ENCODE results near the gene SLFN11. TPM values are rescaled to one million over a fixed set of nuclear protein-coding genes. Genes with fewer than 3 reads are reported as not detected.
"Not testable (repeated sequence)": the region's sequence is repeated elsewhere in the genome, so short reads cannot be mapped to it uniquely, and the experiment has no call there.

The SLFN11 gene
- total and polyA plus RNA-seq, 2 experiments from 2014 or later: not detected

- H3K27me3 ChIP-seq: peaks cover 12% of the 10 kb centered on the region
- no peaks in the 10 kb centered on the region for H3K4me1 ChIP-seq (ENCODE audit: low read depth)
- DNase-seq (ENCODE audit: low read depth in 1 of 2, low spot score in 1 of 2): peak in 1 of 2 donors; percentile 91
- TF ChIP-seq, protein P1, sequence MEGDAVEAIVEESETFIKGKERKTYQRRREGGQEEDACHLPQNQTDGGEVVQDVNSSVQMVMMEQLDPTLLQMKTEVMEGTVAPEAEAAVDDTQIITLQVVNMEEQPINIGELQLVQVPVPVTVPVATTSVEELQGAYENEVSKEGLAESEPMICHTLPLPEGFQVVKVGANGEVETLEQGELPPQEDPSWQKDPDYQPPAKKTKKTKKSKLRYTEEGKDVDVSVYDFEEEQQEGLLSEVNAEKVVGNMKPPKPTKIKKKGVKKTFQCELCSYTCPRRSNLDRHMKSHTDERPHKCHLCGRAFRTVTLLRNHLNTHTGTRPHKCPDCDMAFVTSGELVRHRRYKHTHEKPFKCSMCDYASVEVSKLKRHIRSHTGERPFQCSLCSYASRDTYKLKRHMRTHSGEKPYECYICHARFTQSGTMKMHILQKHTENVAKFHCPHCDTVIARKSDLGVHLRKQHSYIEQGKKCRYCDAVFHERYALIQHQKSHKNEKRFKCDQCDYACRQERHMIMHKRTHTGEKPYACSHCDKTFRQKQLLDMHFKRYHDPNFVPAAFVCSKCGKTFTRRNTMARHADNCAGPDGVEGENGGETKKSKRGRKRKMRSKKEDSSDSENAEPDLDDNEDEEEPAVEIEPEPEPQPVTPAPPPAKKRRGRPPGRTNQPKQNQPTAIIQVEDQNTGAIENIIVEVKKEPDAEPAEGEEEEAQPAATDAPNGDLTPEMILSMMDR (IDR thresholded peaks at IDR 0.05; ENCODE audit: low read depth, low read length): no peak
- H3K27ac ChIP-seq: no peak overlapping the region
- no peaks in the 10 kb centered on the region for H3K9me3 ChIP-seq (ENCODE audit: low read depth)
- no peaks in the 10 kb centered on the region for H3K36me3 ChIP-seq
- no peak overlapping the region for H3K4me3 ChIP-seq
Observed at GRCh38 chr17:35315283-35315682, 58.1 kb downstream of the SLFN11 start.

- no peak for DNase-seq (ENCODE audit: low read depth in 1 of 2, low spot score in 1 of 2)
- no peak overlapping the region for H3K4me3 ChIP-seq
- H3K27me3 ChIP-seq: peaks cover 12% of the 10 kb centered on the region
- H3K4me1 ChIP-seq (ENCODE audit: low read depth): no peaks in the 10 kb centered on the region
- H3K9me3 ChIP-seq (ENCODE audit: low read depth): no peaks in the 10 kb centered on the region
- TF ChIP-seq, protein P1 (IDR thresholded peaks at IDR 0.05; ENCODE audit: low read depth, low read length): no peak
- no peaks in the 10 kb centered on the region for H3K36me3 ChIP-seq
- H3K27ac ChIP-seq: no peak overlapping the region
Observed at GRCh38 chr17:35314415-35315216, 58.8 kb downstream of the SLFN11 start.

DNA sequence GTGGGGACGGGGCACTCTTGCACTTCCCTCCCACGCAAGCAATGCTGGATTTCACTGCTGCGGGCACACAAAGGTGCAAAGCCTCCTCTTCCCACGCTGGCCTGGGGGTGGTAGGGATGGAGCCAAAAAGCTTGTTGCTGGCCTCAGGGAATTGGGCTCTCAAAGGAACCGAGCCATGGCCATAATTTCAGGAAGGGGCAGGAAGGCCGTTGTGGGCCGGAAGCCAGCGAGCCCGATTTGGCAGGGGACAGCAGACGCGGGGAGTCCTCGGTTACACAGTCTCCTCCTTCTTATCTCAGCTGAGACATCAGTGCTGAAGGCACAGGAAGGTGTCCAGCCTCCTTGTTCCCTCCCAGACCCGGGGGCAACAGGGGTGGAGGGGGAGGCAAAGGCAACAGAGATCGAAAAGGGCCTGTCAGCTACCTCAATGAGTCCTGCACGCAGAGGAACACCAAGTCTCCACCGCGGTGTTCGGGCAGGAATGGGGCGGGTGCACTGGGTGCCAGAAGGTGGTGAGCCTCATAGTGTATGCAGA lies 59.5 kb downstream of the SLFN11 start:
- H3K36me3 ChIP-seq: no peaks in the 10 kb centered on the region
- no peak for DNase-seq (ENCODE audit: low read depth in 1 of 2, low spot score in 1 of 2)

DNA sequence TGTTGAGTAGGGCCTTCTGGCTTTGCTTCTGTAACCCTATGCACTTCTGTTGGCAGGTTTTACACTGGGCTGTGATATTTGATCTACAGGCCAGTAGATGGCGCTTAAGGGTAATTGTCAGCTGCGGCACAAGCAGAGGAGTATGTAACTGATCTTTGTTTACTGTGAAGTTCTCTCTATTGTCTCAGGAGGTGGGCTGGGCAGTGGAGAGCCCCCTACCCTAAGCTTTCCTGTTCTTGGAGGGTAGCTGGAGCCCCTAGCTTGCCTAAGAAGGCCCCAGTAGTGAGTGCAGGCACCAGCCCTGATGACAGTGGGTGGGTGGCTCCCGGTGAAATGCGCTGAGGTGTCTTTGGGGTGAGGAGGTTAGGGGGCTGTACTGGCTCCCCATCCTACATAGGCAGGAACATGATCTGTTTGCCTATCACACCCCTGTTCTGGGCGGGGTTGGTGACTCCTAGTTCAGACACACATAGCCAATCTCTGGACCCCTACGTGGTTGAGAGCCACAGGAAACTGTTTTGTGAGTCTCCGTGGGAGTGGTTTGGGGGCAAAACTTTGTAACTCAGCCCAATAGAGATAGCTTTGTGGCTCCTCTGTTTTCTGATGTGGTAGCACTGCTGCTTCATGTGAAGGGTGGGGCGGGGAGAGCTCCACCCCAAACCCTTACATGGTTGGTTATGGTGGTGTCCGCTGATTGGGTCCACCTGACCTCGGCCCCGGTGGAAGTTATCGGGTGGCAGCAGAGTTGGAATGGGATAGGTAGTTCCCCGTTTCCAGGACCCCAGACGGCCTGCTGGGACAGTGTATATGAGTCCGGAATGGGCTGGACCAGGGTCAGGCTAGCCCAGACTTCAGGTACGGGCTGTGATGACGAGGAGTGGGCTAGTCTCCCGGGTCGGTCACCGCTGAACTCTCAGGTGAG lies 60.4 kb downstream of the SLFN11 start:
- DNase-seq (ENCODE audit: low read depth in 1 of 2, low spot score in 1 of 2): peak; percentile 72 to 90
- Histone ChIP-seq H3K27me3 (peaks cover 7% of the 10 kb centered on the region), H3K36me3 (no peaks in the 10 kb centered on the region), H3K4me3 (peak overlapping the region; percentile 2), H3K27ac (no peak overlapping the region), H3K4me1 (ENCODE audit: low read depth) (no peaks in the 10 kb centered on the region), H3K9me3 (ENCODE audit: low read depth) (no peaks in the 10 kb centered on the region)
- TF ChIP-seq, protein P1 (IDR thresholded peaks at IDR 0.05; ENCODE audit: low read depth, low read length): peak; percentile 76

More for the DNA sequence above, 59.5 kb downstream of the SLFN11 start:
- Histone ChIP-seq H3K27me3 (peaks cover 12% of the 10 kb centered on the region), H3K9me3 (ENCODE audit: low read depth) (no peaks in the 10 kb centered on the region), H3K4me3 (no peak overlapping the region), H3K27ac (no peak overlapping the region), H3K4me1 (ENCODE audit: low read depth) (no peaks in the 10 kb centered on the region)
- TF ChIP-seq, protein P1 (IDR thresholded peaks at IDR 0.05; ENCODE audit: low read depth, low read length): no peak

- H3K4me1 ChIP-seq (ENCODE audit: low read depth): no peaks in the 10 kb centered on the region
- TF ChIP-seq, protein P1 (IDR thresholded peaks at IDR 0.05; ENCODE audit: low read depth, low read length): no peak
- no peak overlapping the region for H3K27ac ChIP-seq
- no peak for DNase-seq (ENCODE audit: low read depth in 1 of 2, low spot score in 1 of 2)
- no peaks in the 10 kb centered on the region for H3K9me3 ChIP-seq (ENCODE audit: low read depth)
- no peak overlapping the region for H3K4me3 ChIP-seq
- no peaks in the 10 kb centered on the region for H3K36me3 ChIP-seq
- peaks cover 7% of the 10 kb centered on the region for H3K27me3 ChIP-seq
Observed at GRCh38 chr17:35312346-35312745, 61.1 kb downstream of the SLFN11 start.

DNA sequence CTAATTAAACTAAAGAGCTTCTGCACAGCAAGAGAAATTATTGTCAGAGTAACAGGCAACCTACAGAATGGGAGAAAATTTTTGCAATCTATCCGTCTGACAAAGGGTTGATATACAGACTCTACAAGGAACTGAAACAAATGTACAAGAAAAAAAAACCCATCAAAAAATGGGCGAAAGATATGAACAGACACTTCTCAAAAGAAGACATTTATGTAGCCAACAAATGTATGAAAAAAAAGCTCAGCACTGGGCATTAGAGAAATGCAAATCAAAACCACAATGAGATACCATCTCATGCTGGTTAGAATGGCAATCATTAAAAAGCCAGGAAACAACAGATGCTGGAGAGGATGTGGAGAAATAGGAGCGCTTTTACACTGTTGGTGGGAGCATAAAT lies 64.1 kb downstream of the SLFN11 start:
- DNase-seq (ENCODE audit: low read depth in 1 of 2, low spot score in 1 of 2); H3K27ac ChIP-seq; H3K9me3 ChIP-seq (ENCODE audit: low read depth); H3K4me3 ChIP-seq; H3K27me3 ChIP-seq; H3K4me1 ChIP-seq (ENCODE audit: low read depth); H3K36me3 ChIP-seq: not testable (repeated sequence)

Measured in cardiac muscle cell (in vitro differentiated cells and primary cell).